SK-N-SH treated with all-trans-retinoic acid at 6 μM for 48 hours (cell line): ENCODE data around the gene RBM19.

Source experiments
- ATAC-seq: fragments of 200-7000 bp; cut with Tn5 transposase; 3 replicates; pipeline ENCODE4 v1.9.1; 2020; ENCODE audit warnings: mild to moderate bottlenecking, moderate library complexity
- ARNTL ChIP-seq: fragments of 450-650 bp; formaldehyde crosslinking; IDR thresholded peaks from 2 replicates; pipeline ENCODE4 v1.5.0; 2020; ENCODE audit warnings: low read depth, mild to moderate bottlenecking, moderate library complexity, borderline replicate concordance
- BACH2 ChIP-seq: fragments of 250-450 bp; sonication (Bioruptor Pico); IDR thresholded peaks from 2 replicates; pipeline ENCODE4 v1.9.0; 2021; ENCODE audit warnings: mild to moderate bottlenecking, borderline replicate concordance
- CREB5 ChIP-seq: fragments of 250-450 bp; sonication (Bioruptor Pico); IDR thresholded peaks from 2 replicates; pipeline ENCODE4 v1.5.1; 2020; ENCODE audit warnings: low read depth, mild to moderate bottlenecking, moderate library complexity
- CSRNP3 ChIP-seq: fragments of 250-450 bp; sonication (Bioruptor Pico); IDR thresholded peaks from 2 replicates; pipeline ENCODE4 v1.5.1; 2021; ENCODE audit warnings: mild to moderate bottlenecking, moderate library complexity
- ESRRG ChIP-seq: fragments of 250-450 bp; sonication (Bioruptor Pico); IDR thresholded peaks from 2 replicates; pipeline ENCODE4 v1.6.1; 2021; ENCODE audit warnings: mild to moderate bottlenecking
- GLIS3 ChIP-seq: fragments of 250-450 bp; sonication (Bioruptor Pico); IDR thresholded peaks from 2 replicates; pipeline ENCODE4 v1.5.0; 2020; ENCODE audit warnings: mild to moderate bottlenecking, moderate library complexity
- ISL1 ChIP-seq: fragments of 250-450 bp; sonication (Bioruptor Pico); IDR thresholded peaks from 2 replicates; pipeline ENCODE4 v2.1.2; 2022; ENCODE audit warnings: mild to moderate bottlenecking, moderate library complexity
- OSR1 ChIP-seq: fragments of 250-450 bp; sonication (Bioruptor Pico); IDR thresholded peaks from 2 replicates; pipeline ENCODE4 v1.8.0; 2022; ENCODE audit warnings: moderate library complexity, mild to moderate bottlenecking, inconsistent platforms
- POU6F1 ChIP-seq: fragments of 250-450 bp; sonication (Bioruptor Pico); IDR thresholded peaks from 2 replicates; pipeline ENCODE4 v1.8.0; 2021; ENCODE audit warnings: low read depth, mild to moderate bottlenecking, moderate library complexity, borderline replicate concordance
- PPARA ChIP-seq: fragments of 250-450 bp; sonication (Bioruptor Pico); IDR thresholded peaks from 2 replicates; pipeline ENCODE4 v1.5.0; 2020; ENCODE audit warnings: mild to moderate bottlenecking, borderline replicate concordance
- RARB ChIP-seq: fragments of 250-450 bp; sonication (Bioruptor Pico); IDR thresholded peaks from 2 replicates; pipeline ENCODE4 v1.8.0; 2021; ENCODE audit warnings: mild to moderate bottlenecking, moderate library complexity
- SNAI2 ChIP-seq: fragments of 250-450 bp; sonication (Bioruptor Pico); IDR thresholded peaks from 2 replicates; pipeline ENCODE4 v1.5.0; 2020; ENCODE audit warnings: mild to moderate bottlenecking, moderate library complexity
- TCF4 ChIP-seq: fragments of 250-450 bp; sonication (Bioruptor Pico); IDR thresholded peaks from 2 replicates; pipeline ENCODE4 v1.8.0; 2021; ENCODE audit warnings: mild to moderate bottlenecking, moderate library complexity, borderline replicate concordance
- TOX ChIP-seq: fragments of 250-450 bp; sonication (Bioruptor Pico); IDR thresholded peaks from 2 replicates; pipeline ENCODE4 v1.8.0; 2021; ENCODE audit warnings: mild to moderate bottlenecking, moderate library complexity, borderline replicate concordance
- ZC3H10 ChIP-seq: fragments of 250-450 bp; sonication (Bioruptor Pico); IDR thresholded peaks from 2 replicates; pipeline ENCODE4 v1.5.1; 2021; ENCODE audit warnings: mild to moderate bottlenecking, moderate library complexity
- ZFP3 ChIP-seq: fragments of 250-450 bp; sonication (Bioruptor Pico); IDR thresholded peaks from 2 replicates; pipeline ENCODE4 v1.5.0; 2020; ENCODE audit warnings: mild to moderate bottlenecking, moderate library complexity
- ZFP30 ChIP-seq: fragments of 450-650 bp; formaldehyde crosslinking; IDR thresholded peaks from 2 replicates; pipeline ENCODE4 v1.5.0; 2022; ENCODE audit warnings: mild to moderate bottlenecking, moderate library complexity
- ZNF565 ChIP-seq: fragments of 450-650 bp; formaldehyde crosslinking; conservative IDR thresholded peaks from 2 replicates; pipeline ENCODE4 v1.5.0; 2020; ENCODE audit warnings: low read depth, mild to moderate bottlenecking, moderate library complexity
- ZNF70 ChIP-seq: fragments of 450-650 bp; formaldehyde crosslinking; IDR thresholded peaks from 2 replicates; pipeline ENCODE4 v1.5.0; 2020; ENCODE audit warnings: mild to moderate bottlenecking, moderate library complexity
- TF ChIP-seq, protein P1 (sequence below): fragments of 250-450 bp; sonication (Bioruptor Pico); IDR thresholded peaks from 2 replicates; pipeline ENCODE4 v1.5.0; 2020; ENCODE audit warnings: mild to moderate bottlenecking, moderate library complexity
- TF ChIP-seq, protein P2 (sequence below): fragments of 250-450 bp; sonication (Bioruptor Pico); IDR thresholded peaks from 2 replicates; pipeline ENCODE4 v1.8.0; 2020; ENCODE audit warnings: mild to moderate bottlenecking, moderate library complexity, borderline replicate concordance

The RBM19 gene

GRCh38 chr12:113910751-113911272 lies 55.3 kb downstream of the RBM19 start (continued):
- TF ChIP-seq, protein P1, sequence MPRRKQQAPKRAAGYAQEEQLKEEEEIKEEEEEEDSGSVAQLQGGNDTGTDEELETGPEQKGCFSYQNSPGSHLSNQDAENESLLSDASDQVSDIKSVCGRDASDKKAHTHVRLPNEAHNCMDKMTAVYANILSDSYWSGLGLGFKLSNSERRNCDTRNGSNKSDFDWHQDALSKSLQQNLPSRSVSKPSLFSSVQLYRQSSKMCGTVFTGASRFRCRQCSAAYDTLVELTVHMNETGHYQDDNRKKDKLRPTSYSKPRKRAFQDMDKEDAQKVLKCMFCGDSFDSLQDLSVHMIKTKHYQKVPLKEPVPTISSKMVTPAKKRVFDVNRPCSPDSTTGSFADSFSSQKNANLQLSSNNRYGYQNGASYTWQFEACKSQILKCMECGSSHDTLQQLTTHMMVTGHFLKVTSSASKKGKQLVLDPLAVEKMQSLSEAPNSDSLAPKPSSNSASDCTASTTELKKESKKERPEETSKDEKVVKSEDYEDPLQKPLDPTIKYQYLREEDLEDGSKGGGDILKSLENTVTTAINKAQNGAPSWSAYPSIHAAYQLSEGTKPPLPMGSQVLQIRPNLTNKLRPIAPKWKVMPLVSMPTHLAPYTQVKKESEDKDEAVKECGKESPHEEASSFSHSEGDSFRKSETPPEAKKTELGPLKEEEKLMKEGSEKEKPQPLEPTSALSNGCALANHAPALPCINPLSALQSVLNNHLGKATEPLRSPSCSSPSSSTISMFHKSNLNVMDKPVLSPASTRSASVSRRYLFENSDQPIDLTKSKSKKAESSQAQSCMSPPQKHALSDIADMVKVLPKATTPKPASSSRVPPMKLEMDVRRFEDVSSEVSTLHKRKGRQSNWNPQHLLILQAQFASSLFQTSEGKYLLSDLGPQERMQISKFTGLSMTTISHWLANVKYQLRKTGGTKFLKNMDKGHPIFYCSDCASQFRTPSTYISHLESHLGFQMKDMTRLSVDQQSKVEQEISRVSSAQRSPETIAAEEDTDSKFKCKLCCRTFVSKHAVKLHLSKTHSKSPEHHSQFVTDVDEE (CRISPR knock-in tag), result no peak
- TF ChIP-seq GLIS3 (CRISPR knock-in tag) (no peak), SNAI2 (no peak), TOX (CRISPR knock-in tag) (no peak), CREB5 (CRISPR knock-in tag) (no peak), ISL1 (no peak), ZNF565 (CRISPR knock-in tag) (no peak), RARB (CRISPR knock-in tag) (no peak)
- TF ChIP-seq, all 23 proteins: peak for 0

GRCh38 chr12:113909776-113910420 lies 56.2 kb downstream of the RBM19 start:
- TF ChIP-seq ZNF565 (CRISPR knock-in tag), result no peak
- no peak for TF ChIP-seq CSRNP3
- TF ChIP-seq ESRRG (CRISPR knock-in tag), result no peak
- TF ChIP-seq RARB (CRISPR knock-in tag), result no peak
- TF ChIP-seq, protein P2, sequence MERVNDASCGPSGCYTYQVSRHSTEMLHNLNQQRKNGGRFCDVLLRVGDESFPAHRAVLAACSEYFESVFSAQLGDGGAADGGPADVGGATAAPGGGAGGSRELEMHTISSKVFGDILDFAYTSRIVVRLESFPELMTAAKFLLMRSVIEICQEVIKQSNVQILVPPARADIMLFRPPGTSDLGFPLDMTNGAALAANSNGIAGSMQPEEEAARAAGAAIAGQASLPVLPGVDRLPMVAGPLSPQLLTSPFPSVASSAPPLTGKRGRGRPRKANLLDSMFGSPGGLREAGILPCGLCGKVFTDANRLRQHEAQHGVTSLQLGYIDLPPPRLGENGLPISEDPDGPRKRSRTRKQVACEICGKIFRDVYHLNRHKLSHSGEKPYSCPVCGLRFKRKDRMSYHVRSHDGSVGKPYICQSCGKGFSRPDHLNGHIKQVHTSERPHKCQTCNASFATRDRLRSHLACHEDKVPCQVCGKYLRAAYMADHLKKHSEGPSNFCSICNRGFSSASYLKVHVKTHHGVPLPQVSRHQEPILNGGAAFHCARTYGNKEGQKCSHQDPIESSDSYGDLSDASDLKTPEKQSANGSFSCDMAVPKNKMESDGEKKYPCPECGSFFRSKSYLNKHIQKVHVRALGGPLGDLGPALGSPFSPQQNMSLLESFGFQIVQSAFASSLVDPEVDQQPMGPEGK (CRISPR knock-in tag), result no peak
- TF ChIP-seq ZFP30 (CRISPR knock-in tag), result no peak
- no peak for TF ChIP-seq GLIS3 (CRISPR knock-in tag)
- TF ChIP-seq OSR1 (CRISPR knock-in tag), result no peak
- no peak for TF ChIP-seq BACH2 (CRISPR knock-in tag)
- no peak for TF ChIP-seq ZFP3 (CRISPR knock-in tag)
- TF ChIP-seq ZNF70 (CRISPR knock-in tag), result no peak
- no peak for TF ChIP-seq ISL1
- TF ChIP-seq, all 23 proteins: peak for 0
- ATAC-seq, result no peak

DNA sequence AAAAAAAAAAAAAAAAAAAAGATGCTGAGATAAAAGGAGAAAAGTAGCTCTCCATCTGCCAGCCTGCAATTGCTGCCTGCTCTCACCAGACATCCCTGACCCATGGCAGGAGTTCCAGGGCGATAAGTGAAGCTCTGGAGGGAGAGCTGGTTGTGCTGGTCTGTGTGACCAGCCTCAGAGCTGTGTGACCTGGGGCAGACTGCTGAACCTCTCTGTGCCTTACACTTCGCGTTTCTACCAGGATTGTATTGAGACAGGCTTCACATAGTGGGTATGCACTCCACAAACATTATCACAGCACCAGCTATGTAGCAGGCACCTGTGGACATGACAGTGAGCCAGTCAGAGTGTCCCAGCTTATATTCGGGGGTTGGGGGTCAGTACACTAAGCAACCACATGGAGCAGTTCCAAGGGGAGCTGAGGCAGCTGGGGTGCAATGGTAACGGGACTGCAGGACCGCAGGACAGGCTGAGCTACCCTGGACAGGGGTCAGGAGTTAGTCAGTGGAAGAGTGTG lies 57.5 kb downstream of the RBM19 start:
- TF ChIP-seq ESRRG (CRISPR knock-in tag) (no peak), ARNTL (CRISPR knock-in tag) (no peak)
- TF ChIP-seq, all 23 proteins: peak for 0
- no peak for ATAC-seq

DNA sequence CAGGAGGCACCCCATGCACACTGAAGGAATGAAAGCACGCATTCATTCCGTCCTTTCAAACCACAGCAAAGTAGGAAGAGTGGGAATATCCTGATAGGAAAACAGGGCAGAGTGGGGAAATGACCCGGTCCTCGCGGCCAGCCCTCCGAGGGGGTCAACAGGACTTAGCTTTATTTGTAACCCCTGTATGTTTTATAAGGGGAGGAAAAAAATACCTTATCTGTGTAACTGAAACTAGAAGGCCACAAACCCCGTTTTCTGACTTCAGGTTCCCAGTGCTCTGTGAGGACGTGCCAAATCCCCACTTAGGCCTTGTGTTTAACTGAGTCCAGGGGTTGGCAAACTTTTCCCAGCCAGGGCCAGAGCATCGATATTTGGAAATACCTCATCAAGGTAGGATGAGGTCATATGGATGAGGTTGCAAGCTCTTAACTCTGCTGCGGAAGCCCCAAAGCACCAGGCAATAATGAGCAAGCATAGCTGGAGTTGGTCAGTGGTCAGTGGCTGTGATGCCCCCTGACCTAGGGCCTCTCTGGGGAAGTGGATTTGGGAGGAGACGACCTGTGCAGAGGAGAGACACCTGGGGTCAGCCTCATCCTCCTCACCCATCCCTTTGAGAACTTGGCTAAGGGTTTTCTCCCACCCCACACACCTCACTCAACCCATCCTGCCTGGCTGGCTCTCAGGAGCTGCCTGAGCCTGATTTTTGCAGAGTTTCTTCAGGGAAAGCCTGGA lies 58.5 kb downstream of the RBM19 start:
- ATAC-seq, result no peak
- TF ChIP-seq ZNF565 (CRISPR knock-in tag) (no peak), TCF4 (CRISPR knock-in tag) (no peak), ZC3H10 (CRISPR knock-in tag) (no peak), RARB (CRISPR knock-in tag) (no peak), ZNF70 (CRISPR knock-in tag) (no peak), PPARA (CRISPR knock-in tag) (no peak), BACH2 (CRISPR knock-in tag) (no peak), SNAI2 (no peak), GLIS3 (CRISPR knock-in tag) (no peak), ZFP3 (CRISPR knock-in tag) (no peak), CSRNP3 (no peak), POU6F1 (CRISPR knock-in tag) (no peak)
